HFFc6 (cell line): ENCODE measurements around the gene RASGRF2. TPM values are rescaled to one million over a fixed set of nuclear protein-coding genes. Genes with fewer than 3 reads are reported as not detected.

Experiments used
- DNase-seq: peaks from one replicate; pipeline ENCODE4 v3.0.0-alpha.2; 2018
- H3K27ac Mint-ChIP-seq: 2 replicates; pipeline ENCODE4 v1.8.0; 2020; ENCODE audit warnings: mild to moderate bottlenecking, mixed read lengths
- H3K27me3 Mint-ChIP-seq: 2 replicates; pipeline ENCODE4 v1.8.0; 2021; ENCODE audit warnings: mild to moderate bottlenecking, moderate library complexity, mixed read lengths; ENCODE audit not compliant: insufficient read depth
- H3K36me3 Mint-ChIP-seq: 2 replicates; pipeline ENCODE4 v1.8.0; 2021; ENCODE audit warnings: low read depth, mixed read lengths
- H3K4me1 Mint-ChIP-seq: 2 replicates; pipeline ENCODE4 v1.8.0; 2020; ENCODE audit warnings: low read depth, mixed read lengths
- H3K4me3 Mint-ChIP-seq: 2 replicates; pipeline ENCODE4 v1.8.0; 2020; ENCODE audit warnings: mild to moderate bottlenecking, moderate library complexity, mixed read lengths
- H3K9me3 Mint-ChIP-seq: 2 replicates; pipeline ENCODE4 v1.8.0; 2020; ENCODE audit warnings: mild to moderate bottlenecking, mixed read lengths
- total RNA-seq, 6 experiments: library from RNA; stranded (reverse); fragmentation: NEBNext Ultra II Directional; extraction: Animal tissue kit (Norgen Biotek cat#: 25700); gene quantifications; 2 replicates in 1 of 6; 3 replicates in 5 of 6; pipeline ENCODE4 v1.2.3, GENCODE V29; 2021
- TF ChIP-seq, protein P1 (sequence below): fragments of 200-600 bp; sonication (generic); IDR thresholded peaks from 2 replicates; pipeline ENCODE4 v1.5.0; 2021; ENCODE audit warnings: antibody characterized with exemption, mild to moderate bottlenecking

RASGRF2 gene
- total RNA-seq, 6 experiments from 2014 or later, result 0.21 to 0.97 (median 0.69) TPM

DNA sequence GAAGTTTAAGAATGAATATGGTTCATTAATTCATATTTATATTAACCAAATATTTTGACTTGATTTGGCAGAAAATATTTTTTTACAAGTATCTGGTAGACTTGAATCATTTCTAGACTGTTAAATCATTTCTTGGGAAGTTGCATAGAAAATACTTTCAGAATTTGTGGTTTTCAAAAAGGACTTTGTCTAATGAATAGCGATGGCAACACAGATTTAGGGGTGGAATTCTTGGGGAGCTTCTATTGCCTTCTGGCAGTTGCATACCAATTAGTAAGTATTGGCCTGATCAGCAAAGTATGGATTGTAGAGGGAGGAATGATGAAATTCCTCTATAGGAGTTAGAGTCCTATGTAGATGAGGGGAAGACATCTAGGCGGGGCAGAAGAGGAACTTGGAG lies 204.3 kb downstream of the RASGRF2 start:
- peaks cover 9% of the 10 kb centered on the region for H3K27me3 Mint-ChIP-seq
- H3K4me1 Mint-ChIP-seq, result peaks cover 14% of the 10 kb centered on the region
- no peaks in the 10 kb centered on the region for H3K9me3 Mint-ChIP-seq
- DNase-seq, result no peak
- H3K4me3 Mint-ChIP-seq, result no peak overlapping the region
- H3K36me3 Mint-ChIP-seq, result no peaks in the 10 kb centered on the region
- no peak overlapping the region for H3K27ac Mint-ChIP-seq
- TF ChIP-seq, protein P1, sequence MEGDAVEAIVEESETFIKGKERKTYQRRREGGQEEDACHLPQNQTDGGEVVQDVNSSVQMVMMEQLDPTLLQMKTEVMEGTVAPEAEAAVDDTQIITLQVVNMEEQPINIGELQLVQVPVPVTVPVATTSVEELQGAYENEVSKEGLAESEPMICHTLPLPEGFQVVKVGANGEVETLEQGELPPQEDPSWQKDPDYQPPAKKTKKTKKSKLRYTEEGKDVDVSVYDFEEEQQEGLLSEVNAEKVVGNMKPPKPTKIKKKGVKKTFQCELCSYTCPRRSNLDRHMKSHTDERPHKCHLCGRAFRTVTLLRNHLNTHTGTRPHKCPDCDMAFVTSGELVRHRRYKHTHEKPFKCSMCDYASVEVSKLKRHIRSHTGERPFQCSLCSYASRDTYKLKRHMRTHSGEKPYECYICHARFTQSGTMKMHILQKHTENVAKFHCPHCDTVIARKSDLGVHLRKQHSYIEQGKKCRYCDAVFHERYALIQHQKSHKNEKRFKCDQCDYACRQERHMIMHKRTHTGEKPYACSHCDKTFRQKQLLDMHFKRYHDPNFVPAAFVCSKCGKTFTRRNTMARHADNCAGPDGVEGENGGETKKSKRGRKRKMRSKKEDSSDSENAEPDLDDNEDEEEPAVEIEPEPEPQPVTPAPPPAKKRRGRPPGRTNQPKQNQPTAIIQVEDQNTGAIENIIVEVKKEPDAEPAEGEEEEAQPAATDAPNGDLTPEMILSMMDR, result no peak

- DNase-seq, result no peak
- TF ChIP-seq, protein P1, result no peak
- H3K27ac Mint-ChIP-seq, result no peak overlapping the region
- no peaks in the 10 kb centered on the region for H3K36me3 Mint-ChIP-seq
- no peaks in the 10 kb centered on the region for H3K9me3 Mint-ChIP-seq
- peaks cover 9% of the 10 kb centered on the region for H3K27me3 Mint-ChIP-seq
- peaks cover 14% of the 10 kb centered on the region for H3K4me1 Mint-ChIP-seq
- no peak overlapping the region for H3K4me3 Mint-ChIP-seq
Measured at GRCh38 chr5:81164936-81165335, 204.8 kb downstream of the RASGRF2 start.

- Mint-ChIP-seq H3K36me3 (no peaks in the 10 kb centered on the region), H3K9me3 (no peaks in the 10 kb centered on the region), H3K4me1 (peaks cover 14% of the 10 kb centered on the region), H3K27me3 (peaks cover 8% of the 10 kb centered on the region), H3K4me3 (no peak overlapping the region), H3K27ac (no peak overlapping the region)
- DNase-seq, result peak; percentile 48
- TF ChIP-seq, protein P1, result peak; percentile 80
Measured at GRCh38 chr5:81165493-81166119, 205.4 kb downstream of the RASGRF2 start.

DNA sequence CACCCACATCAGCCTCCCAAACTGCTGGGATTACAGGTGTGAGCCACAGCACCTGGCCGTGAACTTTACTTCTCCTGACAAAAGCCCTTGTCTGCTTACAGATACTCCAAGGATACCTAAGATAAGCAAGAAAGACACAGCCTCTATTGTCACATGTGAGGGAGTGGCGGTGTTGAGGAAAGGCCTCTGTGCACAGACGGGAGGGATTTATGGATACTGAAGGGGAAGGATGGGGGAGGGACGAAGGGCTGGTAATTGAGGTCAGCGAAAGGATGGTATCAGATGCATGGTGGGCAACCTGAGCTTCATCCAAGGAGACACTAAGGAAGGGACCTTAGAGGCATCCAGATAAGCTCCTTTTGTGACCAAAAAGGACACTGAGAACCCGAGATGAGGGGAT lies 206.3 kb downstream of the RASGRF2 start:
- Mint-ChIP-seq H3K4me3 (no peak overlapping the region), H3K27me3 (peaks cover 11% of the 10 kb centered on the region), H3K4me1 (peaks cover 14% of the 10 kb centered on the region), H3K9me3 (no peaks in the 10 kb centered on the region), H3K27ac (no peak overlapping the region), H3K36me3 (no peaks in the 10 kb centered on the region)
- TF ChIP-seq, protein P1, result no peak
- DNase-seq, result no peak

DNA sequence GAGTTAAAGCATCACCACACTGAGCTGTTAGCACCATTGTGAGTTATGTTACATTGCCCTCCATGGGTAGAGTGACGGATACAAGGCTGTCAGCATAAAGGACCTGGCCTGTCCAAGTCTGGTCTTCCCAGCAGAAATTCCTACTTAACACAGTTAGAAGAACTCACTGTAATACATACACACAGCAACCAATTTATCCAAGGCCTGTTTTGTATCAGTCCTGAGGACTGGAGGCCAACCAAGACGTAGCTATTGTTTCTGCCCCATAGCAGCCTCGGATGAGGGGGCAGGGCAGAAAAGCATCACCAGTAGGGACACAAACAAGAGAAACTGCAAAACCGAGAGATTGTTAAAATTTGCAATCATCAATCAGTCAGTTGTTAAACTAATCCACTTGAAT lies 206.9 kb downstream of the RASGRF2 start:
- no peaks in the 10 kb centered on the region for H3K36me3 Mint-ChIP-seq
- no peak for DNase-seq
- no peak overlapping the region for H3K27ac Mint-ChIP-seq
- TF ChIP-seq, protein P1, result no peak
- no peak overlapping the region for H3K4me3 Mint-ChIP-seq
- H3K4me1 Mint-ChIP-seq, result peaks cover 14% of the 10 kb centered on the region
- no peaks in the 10 kb centered on the region for H3K9me3 Mint-ChIP-seq
- peaks cover 15% of the 10 kb centered on the region for H3K27me3 Mint-ChIP-seq
